Measurements from ENCODE around the gene DOHH.
"Not testable (repeated sequence)": the region's sequence is repeated elsewhere in the genome, so short reads cannot be mapped to it uniquely, and the experiment has no call there.

DOHH gene

DNA sequence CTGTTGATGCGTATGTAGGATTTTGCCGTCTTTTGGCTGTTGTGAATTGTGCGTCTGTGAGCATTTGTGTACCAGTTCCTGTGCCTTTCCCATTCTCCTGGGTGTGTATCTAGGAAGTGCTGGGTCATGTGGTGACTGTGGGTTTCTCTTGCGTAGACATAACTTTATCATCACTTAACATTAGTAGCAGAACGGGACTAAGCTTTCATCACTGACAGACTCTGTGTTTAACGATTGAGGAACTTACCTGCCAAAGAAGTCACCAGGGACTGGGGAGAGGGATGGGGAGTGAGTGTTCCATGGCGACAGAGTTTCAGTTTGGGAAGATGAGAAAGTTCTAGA, 20.6 kb upstream of the DOHH start:
- in situ Hi-C loops (cut with HindIII; ENCODE audit: low sequenced_read_pairs): no loop called here

DNA sequence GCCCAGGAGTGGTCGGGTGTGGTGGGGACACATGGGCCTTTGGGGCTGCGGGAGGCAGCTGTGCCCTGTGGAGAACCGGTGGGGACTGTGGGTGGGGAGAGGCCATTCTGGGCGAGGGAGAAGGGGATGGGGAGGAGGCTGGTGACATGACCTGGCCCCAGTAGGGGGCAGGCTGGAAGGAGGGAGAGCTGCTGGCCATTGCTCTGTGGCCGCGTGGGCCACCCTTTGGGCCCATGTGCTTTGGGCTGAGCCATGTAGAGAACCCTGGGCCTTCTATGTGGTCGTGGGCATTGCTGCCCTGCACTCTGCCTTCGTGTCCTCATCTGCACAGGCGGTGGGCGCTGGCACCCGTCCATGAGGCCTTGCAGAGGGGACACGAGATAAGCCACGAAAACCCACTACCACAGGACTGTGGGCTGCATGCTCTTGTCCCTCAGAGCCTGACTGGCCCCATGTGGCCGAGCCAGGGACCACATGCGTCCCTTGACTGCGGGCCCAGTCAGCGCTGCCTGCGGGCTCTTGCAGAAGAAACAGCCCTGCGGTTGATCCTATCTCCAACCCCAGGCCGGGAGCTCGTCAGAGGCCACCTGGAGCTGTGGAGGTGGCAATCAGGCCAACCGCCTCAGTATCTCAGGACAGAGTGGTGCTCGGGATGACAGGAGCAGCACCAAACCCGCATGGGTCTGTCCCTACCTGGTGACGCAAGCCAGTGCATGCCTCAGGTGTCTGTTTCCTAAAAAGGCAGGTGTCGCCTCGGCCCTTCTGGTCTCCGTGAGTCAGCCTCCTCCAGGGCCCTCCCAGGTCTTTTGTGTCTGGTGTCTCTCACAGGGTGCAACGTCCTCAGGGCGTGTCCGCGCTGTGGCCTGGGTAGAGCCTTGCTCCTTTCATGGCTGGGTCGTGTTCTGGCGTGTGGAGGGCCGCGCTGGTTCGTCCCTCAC, 20.0 kb upstream of the DOHH start:
- in situ Hi-C loops (cut with HindIII; ENCODE audit: low sequenced_read_pairs): no loop called here

DNA sequence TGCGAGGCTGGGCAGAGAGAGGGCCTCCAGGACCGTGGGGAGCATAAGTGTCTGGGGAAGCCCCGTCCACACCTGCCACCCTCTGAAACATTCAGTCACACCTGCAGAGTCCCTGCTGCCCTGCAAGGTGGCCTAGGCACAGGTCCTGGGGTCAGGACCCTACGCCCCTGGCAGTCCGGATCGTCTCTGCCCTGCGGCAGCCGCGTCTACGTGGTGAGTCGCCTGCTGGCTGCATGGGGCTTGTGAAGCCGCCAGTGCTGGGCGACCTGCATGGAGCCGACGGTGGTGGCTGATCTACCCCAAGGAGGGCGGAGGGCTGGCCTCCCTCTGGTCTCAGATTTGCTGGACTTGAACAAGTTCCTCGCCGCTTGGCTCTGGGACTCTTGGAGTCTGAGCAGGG, 18.7 kb upstream of the DOHH start:
- in situ Hi-C loops (cut with HindIII; ENCODE audit: low sequenced_read_pairs): no loop called here

DNA sequence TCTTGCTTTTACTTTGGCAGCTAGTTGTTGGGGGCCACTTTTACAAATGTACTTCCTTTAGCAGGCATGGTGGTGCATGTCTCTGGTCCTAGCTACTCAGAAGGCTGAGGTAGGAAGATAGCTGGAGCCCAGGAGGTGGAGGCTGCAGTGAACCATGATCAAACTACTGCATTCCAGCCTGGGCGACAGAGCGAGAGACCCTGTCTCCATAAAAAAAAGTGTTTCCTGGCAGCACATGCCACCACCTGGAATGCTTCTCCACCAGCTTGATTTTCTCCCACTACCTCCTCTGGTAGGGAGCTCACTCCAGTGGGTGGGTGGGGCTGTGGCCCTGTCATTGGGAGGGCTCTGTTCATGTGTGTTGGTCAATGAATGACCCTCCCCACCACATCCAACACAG, 18.2 kb upstream of the DOHH start:
- in situ Hi-C loops (cut with HindIII; ENCODE audit: low sequenced_read_pairs): no loop called here

DNA sequence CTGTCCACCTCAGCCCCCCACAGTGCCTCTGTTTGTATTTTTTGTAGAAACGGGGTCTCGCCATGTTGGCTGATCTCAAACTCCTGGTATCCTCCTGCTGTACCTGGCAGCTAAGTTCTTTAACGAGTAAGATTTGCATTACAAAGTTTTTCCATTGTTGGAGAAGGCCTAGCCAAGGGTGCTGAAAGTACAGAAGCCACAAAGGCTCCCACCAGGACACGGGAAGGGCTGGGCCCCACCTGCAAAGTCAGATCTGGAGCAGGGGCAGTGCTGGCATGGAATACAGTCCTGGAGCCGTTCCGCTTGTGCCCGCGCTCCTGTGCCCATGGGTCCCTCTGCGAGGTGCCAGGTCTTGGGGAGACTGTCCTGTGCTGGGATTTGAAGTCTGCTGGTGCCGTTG, 17.8 kb upstream of the DOHH start:
- in situ Hi-C loops (cut with HindIII; ENCODE audit: low sequenced_read_pairs): no loop called here

DNA sequence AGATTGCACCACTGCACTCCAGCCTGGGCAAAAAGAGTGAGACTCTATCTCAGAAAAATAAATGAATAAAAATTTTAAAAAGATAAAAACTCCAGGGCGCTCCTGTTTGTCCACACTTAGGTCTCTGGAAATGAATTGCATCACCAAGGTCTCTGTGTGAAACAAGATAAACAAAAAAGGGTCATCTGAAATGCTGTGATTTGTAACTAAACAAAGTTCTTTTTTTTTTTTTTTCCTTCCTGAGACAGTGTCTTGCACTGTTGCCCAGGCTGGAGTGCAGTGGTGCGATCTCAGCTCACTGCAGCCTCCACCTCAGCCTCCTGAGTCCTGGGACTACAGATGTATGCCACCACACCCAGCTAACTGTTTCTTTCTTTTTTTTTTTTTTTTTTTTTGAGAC, 17.2 kb upstream of the DOHH start:
- in situ Hi-C loops (cut with HindIII; ENCODE audit: low sequenced_read_pairs): no loop called here

DNA sequence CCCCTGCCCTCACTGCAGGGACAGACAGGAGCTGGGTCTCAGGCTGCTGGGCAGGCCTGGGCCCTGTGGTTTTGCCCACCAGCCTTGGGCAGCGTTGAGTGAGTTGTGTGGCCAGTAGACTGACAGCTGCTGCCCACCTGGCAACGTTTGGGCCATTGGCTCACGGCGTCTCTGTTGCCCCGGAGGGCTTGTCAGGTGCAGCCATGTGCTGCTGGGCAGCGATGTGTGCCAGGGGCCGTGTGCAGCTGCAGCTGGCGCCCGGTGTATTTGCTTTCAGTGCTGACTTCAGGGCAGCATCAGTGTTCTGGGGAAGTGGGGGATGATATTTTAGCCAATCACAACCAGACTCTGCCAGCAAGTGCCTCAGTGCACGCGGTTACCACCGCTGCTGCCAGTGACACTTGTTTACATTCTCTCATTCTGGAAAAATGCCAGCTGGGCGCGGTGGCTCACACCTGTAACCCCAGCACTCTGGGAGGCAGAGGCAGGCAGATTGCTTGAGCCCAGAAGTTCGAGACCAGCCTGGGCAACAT, 16.3 kb upstream of the DOHH start:
- in situ Hi-C loops (cut with HindIII; ENCODE audit: low sequenced_read_pairs): no loop called here

DNA sequence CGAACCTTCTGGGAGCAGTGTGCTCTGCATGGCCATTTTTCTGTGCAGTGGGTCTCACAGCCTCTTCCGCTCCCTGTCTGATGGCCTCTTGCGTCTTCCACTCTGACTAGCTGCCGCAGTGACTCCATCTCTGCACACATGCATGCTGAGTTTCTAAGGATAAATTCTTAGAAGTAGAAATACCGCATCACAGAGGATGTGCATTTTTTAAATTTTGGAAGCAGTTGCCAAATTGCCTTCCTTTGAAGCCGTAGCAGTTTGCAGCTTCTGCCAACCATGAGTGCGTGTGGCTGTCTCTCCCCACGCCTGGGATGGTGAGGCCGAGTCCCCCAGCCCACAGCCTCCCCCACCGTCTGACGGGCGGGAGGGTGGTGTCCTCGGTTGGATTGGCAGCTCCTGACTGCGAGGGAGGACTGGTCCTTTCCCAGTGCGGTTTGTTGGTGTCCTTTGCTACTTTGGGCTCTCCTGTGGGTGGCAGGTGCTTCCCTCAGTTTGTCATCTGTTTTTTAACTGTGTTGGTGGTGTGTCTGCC, 15.5 kb upstream of the DOHH start:
- in situ Hi-C loops (cut with HindIII; ENCODE audit: low sequenced_read_pairs): no loop called here

DNA sequence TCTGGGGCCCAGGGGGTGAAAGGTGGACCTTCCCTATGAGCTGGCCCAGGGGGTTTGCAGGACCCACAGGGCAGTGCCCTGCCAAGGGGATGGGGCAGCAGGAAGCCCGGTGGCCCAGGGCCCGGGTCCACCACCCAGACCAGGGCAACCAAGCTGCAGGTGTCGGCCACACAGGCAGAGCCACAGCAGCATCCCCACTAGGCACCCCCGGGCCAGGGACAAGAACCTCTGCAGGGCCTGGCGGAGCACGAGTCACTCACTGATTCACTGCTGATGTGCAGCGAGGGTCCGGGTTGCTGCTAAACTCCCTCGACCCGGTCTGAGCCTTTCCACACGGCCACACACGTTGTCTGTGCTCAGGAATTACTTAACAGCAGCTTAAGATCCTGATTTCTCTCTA, 14.5 kb upstream of the DOHH start:
- in situ Hi-C loops (cut with HindIII; ENCODE audit: low sequenced_read_pairs): no loop called here

DNA sequence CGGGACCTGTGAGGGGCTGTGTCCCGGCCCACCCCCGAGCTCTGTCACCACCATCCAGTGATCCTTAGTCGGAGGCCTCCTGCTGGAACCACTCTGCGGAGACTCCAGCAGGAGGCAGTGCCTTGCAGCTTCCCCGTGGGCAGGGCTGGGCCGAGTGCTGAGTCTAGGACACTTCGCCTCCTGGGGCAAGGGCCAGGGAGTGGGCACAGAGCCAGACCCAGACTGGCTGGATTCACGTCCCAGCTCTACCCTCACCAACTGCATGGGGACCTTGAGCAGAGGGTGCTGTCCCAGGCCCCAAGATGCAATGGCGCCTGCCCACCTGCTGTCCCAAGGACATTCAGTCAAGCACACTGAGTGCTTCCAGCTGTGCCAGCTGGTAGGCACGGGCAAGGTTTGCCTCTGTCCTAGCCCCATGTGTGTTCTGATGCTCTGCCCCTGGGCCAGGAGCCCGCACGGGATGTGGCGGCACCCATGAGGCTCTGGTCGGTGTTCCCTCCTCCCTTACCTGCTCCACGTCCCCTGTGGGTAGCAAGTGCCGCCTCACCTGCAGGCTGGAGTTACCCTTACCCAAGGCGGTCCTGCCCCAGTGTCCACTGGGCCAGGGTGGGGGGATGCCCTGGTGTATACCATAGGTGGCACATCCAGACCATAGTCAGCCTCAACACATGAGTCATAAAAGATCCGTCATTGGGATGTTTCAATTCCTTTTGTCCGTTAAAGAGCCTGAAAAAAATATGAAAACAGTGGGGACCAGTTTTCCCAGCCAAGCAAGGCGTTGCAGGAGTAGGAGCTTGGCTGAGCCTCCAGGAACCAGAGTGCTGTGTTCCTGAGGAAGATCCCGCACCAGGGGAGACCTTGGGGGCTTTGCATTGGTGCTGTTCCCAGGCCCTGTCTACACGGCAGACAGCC, 13.0 kb upstream of the DOHH start:
- in situ Hi-C loops (cut with HindIII; ENCODE audit: low sequenced_read_pairs): no loop called here

DNA sequence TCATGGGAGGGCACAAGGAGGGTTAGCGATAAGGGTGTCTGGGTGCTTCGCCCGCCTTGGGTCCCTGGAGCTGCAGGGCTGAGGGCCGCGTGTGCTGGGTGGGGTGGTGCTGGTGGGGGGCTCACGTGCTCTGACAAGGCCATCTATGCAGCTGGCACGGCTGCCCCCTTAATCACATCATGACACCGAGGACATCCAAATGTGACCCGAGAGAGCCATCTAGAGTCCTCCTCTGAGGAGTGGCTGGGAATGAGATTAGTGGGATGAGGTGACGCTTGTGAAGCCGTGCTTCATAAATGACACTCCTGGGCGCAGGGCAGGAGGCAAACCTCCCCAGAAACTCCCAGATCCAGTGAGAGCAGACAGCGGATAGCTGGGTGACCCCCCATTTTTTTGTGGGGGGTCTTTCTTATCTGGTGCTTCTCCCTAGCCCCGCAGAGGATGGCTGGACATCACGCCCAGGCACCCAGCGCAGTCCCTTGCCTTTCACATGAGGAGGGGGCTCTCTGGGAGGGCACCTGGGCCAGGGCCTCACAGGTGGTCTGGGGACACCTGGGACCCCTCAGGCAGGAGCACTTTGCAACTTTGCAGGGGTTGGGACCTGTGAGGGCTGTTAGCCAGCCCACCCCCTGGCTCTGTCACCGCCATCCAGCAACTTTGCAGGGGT, 12.2 kb upstream of the DOHH start:
- in situ Hi-C loops (cut with HindIII; ENCODE audit: low sequenced_read_pairs): no loop called here

DNA sequence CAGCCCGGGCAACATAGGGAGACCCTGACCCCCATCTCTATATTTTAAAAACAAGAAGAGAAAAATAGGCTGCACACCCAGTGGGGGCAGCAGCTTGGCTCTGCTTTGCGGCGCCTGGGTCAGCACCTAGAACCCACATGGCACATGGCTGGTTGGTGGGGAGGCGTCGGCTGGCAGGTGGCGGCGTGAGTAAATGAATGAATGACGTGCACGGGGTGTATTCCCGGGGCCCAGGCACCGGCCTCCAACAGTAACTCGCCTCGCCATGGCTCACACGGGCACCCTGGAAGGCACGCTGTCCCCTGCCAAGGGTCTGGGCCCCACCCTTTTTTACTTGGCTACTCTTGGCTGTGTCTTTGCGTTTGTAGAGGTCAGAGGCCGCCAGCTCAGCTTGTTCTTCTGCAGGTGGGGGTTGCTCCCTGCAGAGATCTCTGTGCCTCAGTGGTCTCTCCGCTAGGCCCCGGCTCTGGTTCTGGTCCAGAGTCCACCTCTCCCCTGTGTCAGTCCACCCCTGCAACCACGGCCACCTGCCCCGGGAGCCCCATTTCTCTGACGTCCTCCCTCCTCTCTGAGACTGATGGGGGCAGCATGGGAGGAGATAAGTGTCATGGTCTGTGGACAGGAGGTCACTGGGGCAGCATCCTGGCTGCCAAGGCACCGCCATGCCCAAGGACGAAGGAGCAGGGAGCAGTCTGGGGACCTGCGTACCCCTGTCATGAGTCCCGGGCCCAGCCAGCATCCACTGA, 11.2 kb upstream of the DOHH start:
- in situ Hi-C loops (cut with HindIII; ENCODE audit: low sequenced_read_pairs): no loop called here

DNA sequence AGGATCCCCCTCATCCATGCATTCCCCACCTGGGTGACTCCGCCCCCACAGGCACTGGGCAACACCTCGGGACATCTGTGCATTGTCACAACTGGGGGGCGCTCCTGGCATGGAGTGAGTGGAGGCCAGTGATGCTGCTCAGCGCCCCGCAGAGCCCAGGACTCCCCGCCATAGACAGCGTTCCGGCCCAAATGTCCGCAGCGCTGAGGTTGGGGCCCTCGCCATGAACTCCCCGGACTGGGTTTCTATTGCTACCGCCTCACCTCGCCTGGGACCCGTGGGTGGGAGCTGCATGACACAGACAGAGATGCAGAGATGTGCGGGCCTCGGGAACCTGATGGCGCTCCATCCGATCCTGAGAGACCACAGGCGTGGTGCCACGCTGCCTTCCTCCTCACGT, 10.3 kb upstream of the DOHH start:
- in situ Hi-C loops (cut with HindIII; ENCODE audit: low sequenced_read_pairs): no loop called here

DNA sequence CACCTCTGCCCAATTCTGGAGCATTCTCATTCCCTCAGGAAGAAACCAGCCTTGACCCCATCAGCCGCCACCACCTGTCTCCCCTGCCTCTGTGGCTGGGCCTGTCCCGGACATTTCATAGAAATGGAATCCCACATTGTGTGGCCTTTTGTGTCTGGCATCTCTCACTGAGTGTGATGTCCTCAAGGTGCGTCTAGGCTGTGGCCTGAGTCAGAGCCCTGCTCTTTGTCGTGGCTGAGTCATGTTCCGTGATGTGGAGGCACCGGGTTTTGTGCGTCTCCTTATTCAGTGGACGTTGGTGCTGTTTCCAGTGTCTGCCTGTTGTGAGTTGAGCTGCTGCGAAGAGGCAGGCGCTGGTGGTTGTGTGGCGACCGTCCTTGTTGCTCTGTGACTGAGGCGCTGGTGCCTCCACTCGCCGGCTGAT, 9.1 kb upstream of the DOHH start:
- in situ Hi-C loops (cut with HindIII; ENCODE audit: low sequenced_read_pairs): no loop called here

DNA sequence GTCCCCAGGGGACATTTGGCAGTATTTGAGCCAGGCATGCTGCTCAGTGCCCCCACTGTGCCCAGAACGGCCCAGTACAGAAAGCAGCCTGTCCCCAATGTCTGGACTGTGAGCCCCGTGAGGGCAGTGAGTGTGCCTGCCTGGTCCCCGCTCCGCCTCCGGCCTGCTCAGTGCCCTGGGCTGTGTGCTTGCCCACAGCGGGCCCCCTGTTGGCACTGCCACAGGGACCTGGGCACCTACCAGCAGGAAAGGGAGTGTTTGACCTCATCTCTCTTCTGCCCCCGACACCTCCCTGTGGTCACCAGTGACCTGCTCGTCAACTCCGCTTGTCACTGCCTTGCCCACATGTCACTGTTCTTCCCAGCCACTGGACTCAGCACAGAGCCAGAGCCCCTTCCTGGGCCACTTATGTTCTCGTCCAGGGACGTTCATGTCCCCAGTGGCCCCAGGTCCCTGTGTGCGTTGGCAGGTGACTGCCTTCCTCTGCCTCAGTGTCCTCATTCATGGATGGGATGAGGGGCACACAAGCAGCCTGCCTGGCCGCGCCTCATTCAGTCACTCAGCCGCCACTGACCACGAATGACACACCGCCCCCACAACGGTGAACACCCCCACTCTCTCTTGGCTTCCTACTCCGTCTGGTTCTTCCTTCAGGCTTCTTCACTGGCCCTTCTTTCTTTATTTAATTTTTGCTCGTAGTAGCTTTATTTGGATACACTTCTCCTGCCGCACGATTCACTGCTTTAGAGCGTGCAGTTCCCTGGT, 8.5 kb upstream of the DOHH start:
- in situ Hi-C loops (cut with HindIII; ENCODE audit: low sequenced_read_pairs): no loop called here

DNA sequence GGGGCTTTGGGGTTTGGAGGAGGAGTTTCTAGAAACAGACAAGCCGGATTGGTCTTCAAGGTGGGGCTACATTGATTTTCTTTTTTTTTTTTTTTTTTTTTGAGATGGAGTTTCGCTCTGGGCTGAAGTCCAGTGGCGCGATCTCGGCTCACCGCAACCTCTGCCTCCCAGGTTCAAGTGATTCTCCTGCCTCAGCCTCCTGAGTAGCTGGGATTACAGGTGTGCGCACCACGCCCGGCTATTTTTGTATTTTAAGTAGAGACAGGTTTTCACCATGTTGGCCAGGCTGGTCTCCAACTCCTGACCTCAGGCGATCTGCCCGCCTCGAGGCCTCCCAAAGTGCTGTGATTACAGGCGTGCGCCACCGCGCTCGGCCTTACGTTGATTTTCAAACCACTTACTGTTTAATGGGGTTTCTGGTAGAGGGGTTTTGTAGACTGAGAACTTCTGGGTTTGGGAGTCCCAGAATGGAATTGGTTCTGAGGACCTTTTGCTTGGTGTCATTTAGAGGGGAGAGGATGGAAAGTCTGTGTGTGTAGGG, 7.7 kb upstream of the DOHH start:
- in situ Hi-C loops (cut with HindIII; ENCODE audit: low sequenced_read_pairs): not testable (repeated sequence)

DNA sequence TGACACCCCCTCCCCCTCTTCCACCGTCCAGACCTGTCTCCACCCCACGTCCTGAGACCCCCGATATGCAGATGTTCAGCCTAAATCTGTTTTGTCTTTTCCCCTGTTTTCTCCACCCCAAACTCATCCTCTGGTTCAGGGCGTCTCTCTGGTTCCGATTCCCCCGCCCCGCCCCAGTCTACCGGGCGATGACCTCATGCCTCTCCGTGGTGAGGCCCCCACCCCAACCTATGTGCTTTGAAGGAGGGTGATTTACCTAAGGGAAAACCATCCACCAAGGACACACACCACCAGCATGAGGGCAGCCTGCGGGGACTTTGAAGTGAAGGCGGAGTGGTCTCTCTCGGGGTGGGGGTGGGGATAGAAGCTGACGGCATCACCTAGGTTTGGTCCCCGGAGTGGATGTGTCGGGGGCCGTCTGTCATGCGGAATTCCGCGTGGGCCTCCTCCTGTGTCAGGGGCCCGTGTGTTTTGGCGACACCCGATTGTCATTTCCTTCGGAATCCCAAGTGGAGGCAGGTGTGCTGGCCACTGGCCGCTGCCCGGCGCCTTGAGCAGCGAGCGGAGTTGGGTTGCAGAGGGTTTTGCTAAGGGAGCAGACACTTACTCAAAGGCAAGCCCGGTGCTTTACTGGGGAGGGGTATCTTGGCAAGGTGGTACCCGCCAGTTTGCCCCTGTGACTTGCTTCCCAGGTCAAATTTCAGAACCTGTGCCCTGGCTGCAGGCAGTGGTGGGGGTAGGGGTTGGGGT, 7.1 kb upstream of the DOHH start:
- in situ Hi-C loops (cut with HindIII; ENCODE audit: low sequenced_read_pairs): no loop called here
